NCI-H187 (cell line): ENCODE results near the gene TTLL5.

Experiments
- DNase-seq, 2 experiments: peaks; one replicate each; lab custom pipeline; 2025; lab: John Stamatoyannopoulos, UW

TTLL5 gene

DNA sequence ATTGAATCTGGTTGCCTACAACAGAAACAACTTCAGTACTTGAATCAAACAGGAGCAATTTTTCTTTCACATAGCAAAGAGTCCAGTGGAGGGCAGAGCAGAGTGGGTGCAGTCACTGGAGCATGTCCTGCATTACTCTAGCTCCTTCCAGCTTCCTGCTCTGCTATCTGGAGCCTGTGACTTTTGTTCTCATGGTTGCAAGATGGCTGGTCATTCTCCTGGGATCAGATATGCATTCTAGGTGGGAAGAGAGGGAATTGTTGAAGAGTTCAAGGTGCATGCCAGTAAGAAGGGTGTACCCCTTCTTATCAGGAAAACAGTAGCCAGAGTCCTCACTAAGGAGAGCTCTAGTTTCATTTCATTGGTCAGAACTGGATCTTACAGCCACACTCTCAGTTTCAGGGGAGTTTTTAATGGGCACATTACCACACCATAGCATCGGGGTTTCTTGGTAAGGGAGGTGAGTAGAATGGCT, 332.6 kb downstream of the TTLL5 start:
- DNase-seq = no peak

GRCh38 chr14:75995372-75996041, 334.5 kb downstream of the TTLL5 start:
- no peak for DNase-seq

- no peak for DNase-seq
These were observed 335.4 kb downstream of the TTLL5 start for GRCh38 chr14:75996488-75996887.

DNA sequence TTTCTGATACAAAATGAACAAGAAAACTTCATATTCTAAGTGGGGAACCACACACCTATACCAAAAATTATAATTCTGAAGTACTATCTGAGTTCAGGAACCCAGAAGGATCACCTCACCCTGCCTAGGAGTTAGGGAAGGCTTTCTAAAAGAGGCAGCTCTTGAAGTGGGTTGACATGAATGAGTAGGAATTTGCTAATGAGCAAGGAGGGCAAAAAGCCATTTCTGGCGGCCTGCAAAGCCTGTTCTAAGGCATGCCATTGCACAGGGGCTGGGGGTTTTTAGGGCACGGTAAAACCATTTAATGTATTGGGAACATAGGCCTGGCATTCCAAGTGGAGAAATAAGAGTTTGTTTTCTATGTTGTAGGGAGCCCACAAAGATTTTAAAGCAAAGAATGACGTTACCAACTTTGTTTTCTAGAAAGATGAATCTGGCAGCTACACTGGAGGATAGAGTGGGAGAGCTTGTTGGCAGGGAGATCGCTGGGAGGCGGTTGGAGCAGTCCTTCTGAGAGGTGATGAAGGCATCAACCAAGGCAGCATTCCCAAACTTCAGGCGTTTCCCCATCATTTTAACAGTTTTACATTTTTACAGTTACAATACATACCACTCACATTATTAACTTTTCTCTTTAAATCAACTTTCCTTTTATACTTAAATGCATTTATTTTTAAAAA, 338.6 kb downstream of the TTLL5 start:
- DNase-seq = no peak

GRCh38 chr14:76002383-76002782, 341.3 kb downstream of the TTLL5 start:
- no peak for DNase-seq
